WTC11 (cell line): ENCODE data around the gene KRT86.

Experiments used
- ETV6 ChIP-seq: sonication (generic); formaldehyde crosslinking; IDR thresholded peaks from 2 replicates; pipeline ENCODE4 v1.8.1; 2022; ENCODE audit warnings: mild to moderate bottlenecking, missing genetic modification reagents
- NR3C1 ChIP-seq: sonication (generic); formaldehyde crosslinking; conservative IDR thresholded peaks from 2 replicates; pipeline ENCODE4 v1.8.1; 2023; ENCODE audit warnings: low read depth, mild to moderate bottlenecking, missing genetic modification reagents
- SP1 ChIP-seq: sonication (generic); formaldehyde crosslinking; conservative IDR thresholded peaks from 2 replicates; pipeline ENCODE4 v1.8.1; 2022; ENCODE audit warnings: missing genetic modification reagents
- TF ChIP-seq, protein P1 (sequence below): sonication (generic); formaldehyde crosslinking; IDR thresholded peaks from 2 replicates; pipeline ENCODE4 v1.8.1; 2023; ENCODE audit warnings: mild to moderate bottlenecking, moderate library complexity, missing genetic modification reagents
- TF ChIP-seq, protein P2 (sequence below): sonication (generic); formaldehyde crosslinking; conservative IDR thresholded peaks from 2 replicates; pipeline ENCODE4 v1.8.1; 2022; ENCODE audit warnings: mild to moderate bottlenecking, missing genetic modification reagents
- TF ChIP-seq, protein P3 (sequence below): fragments of 200-600 bp; IDR thresholded peaks from 2 replicates; pipeline ENCODE4 v1.8.0; 2022; ENCODE audit warnings: antibody characterized with exemption

DNA sequence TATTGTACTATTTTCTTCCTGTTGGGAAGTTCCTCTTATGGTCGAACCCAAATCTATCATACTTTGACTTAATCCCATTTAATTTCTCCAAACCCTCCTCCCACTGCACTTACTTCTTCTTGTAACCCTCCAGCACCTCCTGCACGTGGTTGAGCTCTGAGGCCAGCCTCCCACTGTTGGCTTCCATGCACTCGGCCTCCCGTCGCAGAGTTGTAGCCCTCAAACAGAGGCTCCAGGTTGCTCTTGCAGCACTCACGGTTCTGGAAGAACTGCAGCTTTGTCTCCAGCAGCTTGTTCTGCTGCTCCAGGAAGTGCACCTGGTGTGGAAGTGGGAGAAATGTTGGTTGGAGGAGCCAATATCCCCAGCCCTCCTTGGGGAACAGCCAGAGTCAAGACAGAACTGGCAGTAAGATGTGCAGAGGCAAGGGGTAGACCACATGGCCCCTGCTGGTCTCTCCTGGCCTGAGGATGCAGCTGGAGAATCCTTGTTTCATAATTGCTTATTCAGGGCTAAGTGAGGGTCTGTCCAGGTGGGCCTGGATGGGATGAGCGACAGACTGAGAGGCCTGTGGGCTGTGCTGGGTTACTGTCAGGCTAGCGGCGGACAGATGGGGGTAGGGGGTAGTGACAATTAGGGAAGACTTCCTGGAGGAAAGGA is 18.4 kb upstream of the KRT86 start:
- TF ChIP-seq, protein P1, sequence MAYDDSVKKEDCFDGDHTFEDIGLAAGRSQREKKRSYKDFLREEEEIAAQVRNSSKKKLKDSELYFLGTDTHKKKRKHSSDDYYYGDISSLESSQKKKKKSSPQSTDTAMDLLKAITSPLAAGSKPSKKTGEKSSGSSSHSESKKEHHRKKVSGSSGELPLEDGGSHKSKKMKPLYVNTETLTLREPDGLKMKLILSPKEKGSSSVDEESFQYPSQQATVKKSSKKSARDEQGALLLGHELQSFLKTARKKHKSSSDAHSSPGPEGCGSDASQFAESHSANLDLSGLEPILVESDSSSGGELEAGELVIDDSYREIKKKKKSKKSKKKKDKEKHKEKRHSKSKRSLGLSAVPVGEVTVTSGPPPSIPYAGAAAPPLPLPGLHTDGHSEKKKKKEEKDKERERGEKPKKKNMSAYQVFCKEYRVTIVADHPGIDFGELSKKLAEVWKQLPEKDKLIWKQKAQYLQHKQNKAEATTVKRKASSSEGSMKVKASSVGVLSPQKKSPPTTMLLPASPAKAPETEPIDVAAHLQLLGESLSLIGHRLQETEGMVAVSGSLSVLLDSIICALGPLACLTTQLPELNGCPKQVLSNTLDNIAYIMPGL (CRISPR knock-in tag): no peak
- TF ChIP-seq, protein P2, sequence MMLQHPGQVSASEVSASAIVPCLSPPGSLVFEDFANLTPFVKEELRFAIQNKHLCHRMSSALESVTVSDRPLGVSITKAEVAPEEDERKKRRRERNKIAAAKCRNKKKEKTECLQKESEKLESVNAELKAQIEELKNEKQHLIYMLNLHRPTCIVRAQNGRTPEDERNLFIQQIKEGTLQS (CRISPR knock-in tag): no peak
- TF ChIP-seq, protein P3, sequence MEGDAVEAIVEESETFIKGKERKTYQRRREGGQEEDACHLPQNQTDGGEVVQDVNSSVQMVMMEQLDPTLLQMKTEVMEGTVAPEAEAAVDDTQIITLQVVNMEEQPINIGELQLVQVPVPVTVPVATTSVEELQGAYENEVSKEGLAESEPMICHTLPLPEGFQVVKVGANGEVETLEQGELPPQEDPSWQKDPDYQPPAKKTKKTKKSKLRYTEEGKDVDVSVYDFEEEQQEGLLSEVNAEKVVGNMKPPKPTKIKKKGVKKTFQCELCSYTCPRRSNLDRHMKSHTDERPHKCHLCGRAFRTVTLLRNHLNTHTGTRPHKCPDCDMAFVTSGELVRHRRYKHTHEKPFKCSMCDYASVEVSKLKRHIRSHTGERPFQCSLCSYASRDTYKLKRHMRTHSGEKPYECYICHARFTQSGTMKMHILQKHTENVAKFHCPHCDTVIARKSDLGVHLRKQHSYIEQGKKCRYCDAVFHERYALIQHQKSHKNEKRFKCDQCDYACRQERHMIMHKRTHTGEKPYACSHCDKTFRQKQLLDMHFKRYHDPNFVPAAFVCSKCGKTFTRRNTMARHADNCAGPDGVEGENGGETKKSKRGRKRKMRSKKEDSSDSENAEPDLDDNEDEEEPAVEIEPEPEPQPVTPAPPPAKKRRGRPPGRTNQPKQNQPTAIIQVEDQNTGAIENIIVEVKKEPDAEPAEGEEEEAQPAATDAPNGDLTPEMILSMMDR: no peak
- TF ChIP-seq NR3C1 (CRISPR knock-in tag) (no peak), ETV6 (no peak), SP1 (CRISPR knock-in tag) (no peak)
